ENCODE results near the gene WASF3.

The WASF3 gene

DNA sequence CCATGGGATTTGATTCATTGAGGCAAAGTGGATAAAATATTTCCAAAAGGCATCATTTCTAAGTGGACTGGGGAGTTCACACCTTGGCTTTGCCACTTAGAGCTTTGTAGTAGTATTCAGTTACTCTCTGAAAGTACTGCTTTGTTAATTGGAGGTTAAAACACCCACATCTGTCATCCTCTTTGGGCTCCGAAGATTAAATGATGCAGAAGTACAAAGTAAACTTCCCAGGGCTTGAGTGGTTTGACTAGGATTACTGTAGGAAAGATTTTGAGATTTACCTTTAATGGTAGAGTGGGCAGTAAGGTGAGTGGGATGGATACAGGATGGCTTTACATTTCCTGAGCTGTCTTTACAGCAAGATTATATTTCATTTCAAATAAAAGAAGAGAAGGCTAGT, 42.4 kb downstream of the WASF3 start:
- H3K4me1 ChIP-seq (ENCODE audit: control insufficient read depth in 1 of 2, insufficient read depth in 2 of 2, low read length in 2 of 2): no peaks in the 10 kb centered on the region
- no peak overlapping the region for H3K27ac ChIP-seq (ENCODE audit: low read depth, low read length)
- no peak overlapping the region for H3K4me3 ChIP-seq (ENCODE audit: low read depth in 1 of 2, low read length in 2 of 2)
- H3K9ac ChIP-seq (ENCODE audit: low read depth in 1 of 2, low read length in 2 of 2): no peak overlapping the region
- H3K36me3 ChIP-seq (ENCODE audit: control insufficient read depth in 1 of 2, insufficient read depth in 2 of 2, low read length in 2 of 2): no peaks in the 10 kb centered on the region
- no peaks in the 10 kb centered on the region for H3K27me3 ChIP-seq (ENCODE audit: control insufficient read depth in 1 of 2, insufficient read depth in 2 of 2, low read length in 2 of 2)
- H3K9me3 ChIP-seq (ENCODE audit: control insufficient read depth in 1 of 2, low read length in 2 of 2): no peaks in the 10 kb centered on the region

DNA sequence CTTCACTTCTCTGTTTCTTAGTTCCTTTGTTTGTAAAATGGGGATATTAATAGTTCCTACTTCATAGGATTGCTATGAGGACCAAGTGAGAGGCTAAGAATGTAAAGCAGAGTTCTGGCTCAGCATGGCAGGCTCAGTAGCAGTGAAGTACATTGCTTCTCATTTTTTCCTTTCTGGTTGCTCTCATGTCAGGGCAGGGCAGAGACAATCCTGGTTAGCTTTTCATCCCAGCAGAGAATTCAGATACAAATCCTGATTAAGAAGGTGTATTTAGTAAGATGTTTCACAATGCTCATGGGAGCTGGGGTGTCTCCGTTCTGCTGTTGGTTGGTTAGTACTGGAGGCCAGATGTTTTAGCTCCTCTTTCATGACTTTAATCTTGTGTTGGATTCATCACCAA, 42.9 kb downstream of the WASF3 start:
- H3K4me3 ChIP-seq (ENCODE audit: low read depth in 1 of 2, low read length in 2 of 2): no peak overlapping the region
- no peak overlapping the region for H3K9ac ChIP-seq (ENCODE audit: low read depth in 1 of 2, low read length in 2 of 2)
- no peaks in the 10 kb centered on the region for H3K9me3 ChIP-seq (ENCODE audit: control insufficient read depth in 1 of 2, low read length in 2 of 2)
- H3K4me1 ChIP-seq (ENCODE audit: control insufficient read depth in 1 of 2, insufficient read depth in 2 of 2, low read length in 2 of 2): no peaks in the 10 kb centered on the region
- no peak overlapping the region for H3K27ac ChIP-seq (ENCODE audit: low read depth, low read length)
- H3K36me3 ChIP-seq (ENCODE audit: control insufficient read depth in 1 of 2, insufficient read depth in 2 of 2, low read length in 2 of 2): no peaks in the 10 kb centered on the region
- H3K27me3 ChIP-seq (ENCODE audit: control insufficient read depth in 1 of 2, insufficient read depth in 2 of 2, low read length in 2 of 2): no peaks in the 10 kb centered on the region

DNA sequence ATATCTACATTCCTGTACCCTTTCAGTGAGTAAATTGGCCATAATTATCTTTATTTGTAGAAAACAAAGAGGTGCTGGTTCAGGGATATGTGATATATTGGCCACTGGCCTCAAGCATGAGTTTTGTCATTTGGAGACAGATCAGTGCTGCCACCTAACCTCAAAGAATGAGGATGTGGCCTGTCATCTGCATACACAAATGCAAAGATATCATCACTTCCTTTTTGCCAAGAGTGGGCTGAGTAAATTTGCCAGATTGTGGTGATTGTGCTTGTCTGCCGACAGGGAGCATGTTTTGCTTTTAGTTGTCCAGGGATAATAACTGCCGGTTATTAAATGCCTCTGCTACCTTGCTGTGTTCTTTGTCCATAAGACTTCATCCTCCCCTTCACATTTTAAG, 44.2 kb downstream of the WASF3 start:
- Histone ChIP-seq H3K27me3 (ENCODE audit: control insufficient read depth in 1 of 2, insufficient read depth in 2 of 2, low read length in 2 of 2) (no peaks in the 10 kb centered on the region), H3K4me1 (ENCODE audit: control insufficient read depth in 1 of 2, insufficient read depth in 2 of 2, low read length in 2 of 2) (no peaks in the 10 kb centered on the region), H3K4me3 (ENCODE audit: low read depth in 1 of 2, low read length in 2 of 2) (no peak overlapping the region), H3K27ac (ENCODE audit: low read depth, low read length) (no peak overlapping the region), H3K9me3 (ENCODE audit: control insufficient read depth in 1 of 2, low read length in 2 of 2) (no peaks in the 10 kb centered on the region), H3K36me3 (ENCODE audit: control insufficient read depth in 1 of 2, insufficient read depth in 2 of 2, low read length in 2 of 2) (no peaks in the 10 kb centered on the region), H3K9ac (ENCODE audit: low read depth in 1 of 2, low read length in 2 of 2) (no peak overlapping the region)

DNA sequence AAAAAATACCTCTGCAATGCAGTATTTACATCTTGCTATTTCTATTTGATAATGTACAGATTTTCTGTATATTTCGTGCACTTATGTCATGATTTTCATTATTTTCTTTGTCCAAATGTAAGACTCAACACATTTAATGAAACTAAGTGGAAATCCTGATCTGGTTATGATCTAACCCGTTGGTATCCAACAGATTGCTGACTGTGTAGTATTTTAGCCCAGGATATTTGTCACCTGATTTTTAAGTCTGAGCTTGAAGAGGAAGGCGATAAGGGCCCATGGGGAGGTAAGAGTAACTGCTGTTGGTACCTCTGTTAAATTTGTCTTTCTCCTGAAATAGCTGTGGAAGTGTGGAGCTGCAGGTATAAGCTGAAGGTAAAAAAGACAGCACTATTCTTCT, 45.3 kb downstream of the WASF3 start:
- Histone ChIP-seq H3K9me3 (ENCODE audit: control insufficient read depth in 1 of 2, low read length in 2 of 2) (no peaks in the 10 kb centered on the region), H3K4me3 (ENCODE audit: low read depth in 1 of 2, low read length in 2 of 2) (no peak overlapping the region), H3K27ac (ENCODE audit: low read depth, low read length) (no peak overlapping the region), H3K27me3 (ENCODE audit: control insufficient read depth in 1 of 2, insufficient read depth in 2 of 2, low read length in 2 of 2) (no peaks in the 10 kb centered on the region), H3K4me1 (ENCODE audit: control insufficient read depth in 1 of 2, insufficient read depth in 2 of 2, low read length in 2 of 2) (no peaks in the 10 kb centered on the region), H3K36me3 (ENCODE audit: control insufficient read depth in 1 of 2, insufficient read depth in 2 of 2, low read length in 2 of 2) (no peaks in the 10 kb centered on the region), H3K9ac (ENCODE audit: low read depth in 1 of 2, low read length in 2 of 2) (no peak overlapping the region)

DNA sequence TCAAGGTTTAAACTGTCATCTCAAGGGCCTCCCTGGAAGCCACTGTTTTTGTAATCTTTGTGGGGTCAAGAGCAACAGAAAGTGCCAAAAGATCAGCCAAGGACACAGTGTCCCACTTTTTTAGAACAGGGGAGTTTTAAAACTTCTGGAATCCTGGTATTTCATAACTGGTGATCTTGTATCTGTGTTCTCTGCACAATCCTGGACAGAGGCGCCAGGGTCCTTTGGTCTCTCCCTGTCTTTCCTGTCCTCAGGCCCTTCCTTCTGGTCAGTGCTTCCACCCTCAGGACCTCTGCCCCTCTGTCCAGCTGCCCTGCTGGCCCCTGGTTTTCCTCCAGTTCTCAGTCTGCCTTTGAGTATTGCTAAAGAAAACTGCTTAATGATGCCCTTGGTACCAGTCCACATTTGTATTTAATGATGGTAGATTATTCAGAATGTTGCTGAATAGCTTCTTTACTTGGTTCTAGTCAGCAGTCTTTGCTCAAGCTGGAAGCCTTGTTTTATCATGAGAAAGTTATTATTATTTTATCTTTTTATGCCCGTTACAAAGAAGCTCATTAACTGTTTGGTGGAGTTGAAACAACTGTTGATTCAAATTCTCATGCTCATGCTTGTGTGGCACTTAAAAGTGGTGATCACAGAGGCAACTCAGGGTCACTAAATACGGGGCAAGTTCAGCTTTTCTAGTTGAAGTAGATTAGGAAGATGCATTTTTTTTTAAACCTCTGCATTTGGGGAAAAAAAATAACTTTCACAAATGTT, 47.5 kb downstream of the WASF3 start:
- Histone ChIP-seq H3K27ac (ENCODE audit: low read depth, low read length) (no peak overlapping the region), H3K27me3 (ENCODE audit: control insufficient read depth in 1 of 2, insufficient read depth in 2 of 2, low read length in 2 of 2) (no peaks in the 10 kb centered on the region), H3K36me3 (ENCODE audit: control insufficient read depth in 1 of 2, insufficient read depth in 2 of 2, low read length in 2 of 2) (no peaks in the 10 kb centered on the region), H3K9me3 (ENCODE audit: control insufficient read depth in 1 of 2, low read length in 2 of 2) (no peaks in the 10 kb centered on the region), H3K4me1 (ENCODE audit: control insufficient read depth in 1 of 2, insufficient read depth in 2 of 2, low read length in 2 of 2) (no peaks in the 10 kb centered on the region), H3K9ac (ENCODE audit: low read depth in 1 of 2, low read length in 2 of 2) (no peak overlapping the region), H3K4me3 (ENCODE audit: low read depth in 1 of 2, low read length in 2 of 2) (no peak overlapping the region)

DNA sequence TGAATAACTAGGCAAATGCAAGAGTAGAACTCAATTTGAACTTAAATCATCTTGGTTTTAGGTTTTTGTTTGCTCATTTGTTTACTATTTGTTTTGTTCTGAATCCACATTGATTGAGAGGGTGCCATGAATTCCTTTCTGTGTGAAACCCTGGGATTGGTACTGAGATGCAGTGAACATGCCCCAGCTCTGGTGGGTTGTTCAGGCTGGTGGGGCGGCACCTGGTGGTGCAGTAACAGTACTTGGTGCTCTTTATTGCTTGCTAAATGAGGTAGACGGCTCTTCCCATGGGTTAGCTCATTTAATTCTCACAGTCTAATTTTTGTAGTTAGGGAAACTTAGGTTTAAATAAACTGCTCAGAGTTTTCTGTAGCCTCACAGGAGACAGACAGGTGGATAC, 48.4 kb downstream of the WASF3 start:
- Histone ChIP-seq H3K27ac (ENCODE audit: low read depth, low read length) (no peak overlapping the region), H3K27me3 (ENCODE audit: control insufficient read depth in 1 of 2, insufficient read depth in 2 of 2, low read length in 2 of 2) (no peaks in the 10 kb centered on the region), H3K36me3 (ENCODE audit: control insufficient read depth in 1 of 2, insufficient read depth in 2 of 2, low read length in 2 of 2) (no peaks in the 10 kb centered on the region), H3K4me3 (ENCODE audit: low read depth in 1 of 2, low read length in 2 of 2) (no peak overlapping the region), H3K9ac (ENCODE audit: low read depth in 1 of 2, low read length in 2 of 2) (no peak overlapping the region), H3K9me3 (ENCODE audit: control insufficient read depth in 1 of 2, low read length in 2 of 2) (no peaks in the 10 kb centered on the region), H3K4me1 (ENCODE audit: control insufficient read depth in 1 of 2, insufficient read depth in 2 of 2, low read length in 2 of 2) (no peaks in the 10 kb centered on the region)

DNA sequence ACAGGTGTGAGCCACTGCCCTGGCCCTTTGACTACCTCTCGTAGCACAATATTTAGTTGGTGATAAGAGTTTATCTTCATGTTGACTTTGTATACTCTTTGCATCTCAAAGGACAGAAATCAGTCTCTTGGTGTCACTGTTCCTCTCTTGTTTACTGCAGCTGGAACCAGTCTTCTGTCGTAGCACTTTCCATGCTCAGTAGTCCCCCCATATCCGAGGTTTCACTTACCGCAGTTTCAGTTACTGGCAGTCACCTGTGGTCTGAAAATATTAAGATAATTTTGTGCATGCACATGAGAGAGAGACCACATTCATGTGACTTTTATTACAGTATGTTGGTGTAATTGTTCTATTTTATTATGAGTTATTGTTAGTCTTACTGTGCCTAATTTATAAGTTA, 49.1 kb downstream of the WASF3 start:
- Histone ChIP-seq H3K4me1 (ENCODE audit: control insufficient read depth in 1 of 2, insufficient read depth in 2 of 2, low read length in 2 of 2) (no peaks in the 10 kb centered on the region), H3K27ac (ENCODE audit: low read depth, low read length) (no peak overlapping the region)

DNA sequence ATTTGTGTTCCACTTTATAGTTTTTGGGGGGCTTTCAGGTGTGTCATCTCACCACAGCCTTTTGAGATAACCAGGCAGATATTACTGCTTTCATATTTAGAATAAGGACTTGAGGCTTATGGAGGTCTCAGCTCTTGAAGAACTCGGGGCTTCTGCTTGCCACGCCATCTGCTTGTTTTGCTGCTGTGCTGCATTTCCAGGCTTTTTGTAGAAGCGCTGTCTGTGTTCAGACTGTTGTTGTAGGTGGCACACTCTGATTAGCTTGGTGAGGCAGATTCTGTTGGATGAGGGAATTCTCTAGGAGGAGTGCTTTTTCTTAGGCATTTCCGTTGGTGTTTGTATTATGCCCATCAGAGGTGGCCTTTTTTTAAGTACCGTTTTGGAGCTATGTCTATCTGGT, 57.2 kb downstream of the WASF3 start:
- no peak overlapping the region for H3K4me3 ChIP-seq (ENCODE audit: low read depth in 1 of 2, low read length in 2 of 2)
- H3K9ac ChIP-seq (ENCODE audit: low read depth in 1 of 2, low read length in 2 of 2): no peak overlapping the region
- H3K9me3 ChIP-seq (ENCODE audit: control insufficient read depth in 1 of 2, low read length in 2 of 2): no peaks in the 10 kb centered on the region
- H3K27me3 ChIP-seq (ENCODE audit: control insufficient read depth in 1 of 2, insufficient read depth in 2 of 2, low read length in 2 of 2): no peaks in the 10 kb centered on the region
- H3K27ac ChIP-seq (ENCODE audit: low read depth, low read length): no peak overlapping the region
- no peaks in the 10 kb centered on the region for H3K36me3 ChIP-seq (ENCODE audit: control insufficient read depth in 1 of 2, insufficient read depth in 2 of 2, low read length in 2 of 2)
- no peaks in the 10 kb centered on the region for H3K4me1 ChIP-seq (ENCODE audit: control insufficient read depth in 1 of 2, insufficient read depth in 2 of 2, low read length in 2 of 2)

More for the DNA sequence above, 49.1 kb downstream of the WASF3 start:
- H3K9ac ChIP-seq (ENCODE audit: low read depth in 1 of 2, low read length in 2 of 2): no peak overlapping the region
- no peaks in the 10 kb centered on the region for H3K36me3 ChIP-seq (ENCODE audit: control insufficient read depth in 1 of 2, insufficient read depth in 2 of 2, low read length in 2 of 2)
- no peaks in the 10 kb centered on the region for H3K27me3 ChIP-seq (ENCODE audit: control insufficient read depth in 1 of 2, insufficient read depth in 2 of 2, low read length in 2 of 2)
- H3K4me3 ChIP-seq (ENCODE audit: low read depth in 1 of 2, low read length in 2 of 2): no peak overlapping the region
- H3K9me3 ChIP-seq (ENCODE audit: control insufficient read depth in 1 of 2, low read length in 2 of 2): no peaks in the 10 kb centered on the region

DNA sequence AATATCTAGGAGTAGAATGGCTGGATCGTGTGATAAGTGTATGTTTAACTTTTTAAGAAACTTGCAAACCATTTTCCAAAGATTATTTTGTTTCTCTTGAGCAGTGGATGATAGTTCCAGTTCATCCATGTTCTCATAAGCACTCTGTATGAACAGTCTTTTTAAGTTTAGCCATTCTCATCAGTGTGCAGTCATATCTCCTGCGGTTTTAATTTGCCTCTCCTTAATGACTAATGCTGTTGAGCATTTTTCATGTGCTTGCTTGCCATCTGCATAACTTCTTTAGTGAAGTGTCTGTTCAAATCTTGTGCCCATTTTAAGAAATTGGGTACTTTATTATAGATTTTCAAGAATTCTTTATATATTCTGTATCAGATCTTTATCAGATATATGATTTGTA, 58.6 kb downstream of the WASF3 start:
- Histone ChIP-seq H3K36me3 (ENCODE audit: control insufficient read depth in 1 of 2, insufficient read depth in 2 of 2, low read length in 2 of 2) (no peaks in the 10 kb centered on the region), H3K27ac (ENCODE audit: low read depth, low read length) (no peak overlapping the region), H3K27me3 (ENCODE audit: control insufficient read depth in 1 of 2, insufficient read depth in 2 of 2, low read length in 2 of 2) (no peaks in the 10 kb centered on the region), H3K9ac (ENCODE audit: low read depth in 1 of 2, low read length in 2 of 2) (no peak overlapping the region), H3K9me3 (ENCODE audit: control insufficient read depth in 1 of 2, low read length in 2 of 2) (no peaks in the 10 kb centered on the region), H3K4me1 (ENCODE audit: control insufficient read depth in 1 of 2, insufficient read depth in 2 of 2, low read length in 2 of 2) (peaks cover 0 to 5% of the 10 kb centered on the region in 2 donors), H3K4me3 (ENCODE audit: low read depth in 1 of 2, low read length in 2 of 2) (no peak overlapping the region)

DNA sequence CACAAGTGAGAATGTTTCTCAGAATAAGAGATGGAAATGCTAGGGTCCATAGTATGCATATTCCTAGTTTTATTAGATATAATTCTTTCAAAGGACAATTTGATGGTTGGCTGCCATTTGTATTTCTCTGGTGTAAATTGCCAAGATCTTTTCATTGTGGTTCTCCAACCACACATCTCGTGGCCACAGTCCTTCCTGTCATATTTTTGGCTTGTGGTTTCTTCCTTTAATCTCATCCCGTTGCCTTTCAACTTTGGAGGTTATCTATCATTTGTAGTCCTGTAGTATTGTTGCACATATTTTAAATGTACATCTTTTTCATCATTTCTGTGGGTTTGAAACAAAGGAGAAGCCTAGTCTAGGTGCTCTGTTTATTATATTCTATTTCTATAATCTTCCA, 61.2 kb downstream of the WASF3 start:
- no peak overlapping the region for H3K27ac ChIP-seq (ENCODE audit: low read depth, low read length)
- H3K36me3 ChIP-seq (ENCODE audit: control insufficient read depth in 1 of 2, insufficient read depth in 2 of 2, low read length in 2 of 2): no peaks in the 10 kb centered on the region
- no peak overlapping the region for H3K9ac ChIP-seq (ENCODE audit: low read depth in 1 of 2, low read length in 2 of 2)
- no peak overlapping the region for H3K4me3 ChIP-seq (ENCODE audit: low read depth in 1 of 2, low read length in 2 of 2)
- peaks cover 4 to 12% of the 10 kb centered on the region in 2 donors for H3K4me1 ChIP-seq (ENCODE audit: control insufficient read depth in 1 of 2, insufficient read depth in 2 of 2, low read length in 2 of 2)
- peaks cover 7 to 9% of the 10 kb centered on the region in 2 donors for H3K9me3 ChIP-seq (ENCODE audit: control insufficient read depth in 1 of 2, low read length in 2 of 2)
- no peaks in the 10 kb centered on the region for H3K27me3 ChIP-seq (ENCODE audit: control insufficient read depth in 1 of 2, insufficient read depth in 2 of 2, low read length in 2 of 2)
